Loucy (cell line): ENCODE results near the gene TTC21A.

Experiments used
- H2AFZ ChIP-seq: fragments of 200-600 bp; sonication (generic); 2 replicates; pipeline ENCODE4 v1.6.0; 2016; ENCODE audit warnings: antibody characterized with exemption, mild to moderate bottlenecking, low read length, moderate library complexity
- H3F3A ChIP-seq: fragments of 200-600 bp; 2 replicates; pipeline ENCODE4 v1.6.0; 2016; ENCODE audit warnings: antibody characterized with exemption, low read depth, mild to moderate bottlenecking
- H3K27me3 ChIP-seq: fragments of 200-600 bp; sonication (generic); 2 replicates; pipeline ENCODE4 v1.6.1; 2014; ENCODE audit warnings: low read length, mild to moderate bottlenecking; ENCODE audit not compliant: insufficient read depth, poor library complexity, severe bottlenecking
- H3K36me3 ChIP-seq: fragments of 200-600 bp; sonication (generic); 2 replicates; pipeline ENCODE4 v1.6.1; 2016; ENCODE audit warnings: low read length; ENCODE audit not compliant: insufficient read depth
- H3K4me1 ChIP-seq: fragments of 200-600 bp; sonication (generic); 2 replicates; pipeline ENCODE4 v1.5.1; 2014; ENCODE audit warnings: low read length, mild to moderate bottlenecking; ENCODE audit not compliant: insufficient read depth, poor library complexity, severe bottlenecking
- H3K4me2 ChIP-seq: fragments of 200-600 bp; sonication (generic); 2 replicates; pipeline ENCODE4 v1.6.0; 2014; ENCODE audit warnings: antibody characterized with exemption, low read length, low read depth, mild to moderate bottlenecking; ENCODE audit not compliant: poor library complexity, severe bottlenecking
- H3K4me3 ChIP-seq: fragments of 200-600 bp; sonication (generic); 2 replicates; pipeline ENCODE4 v1.5.1; 2014; ENCODE audit warnings: low read length, mild to moderate bottlenecking, mixed read lengths; ENCODE audit not compliant: poor library complexity, severe bottlenecking
- H3K79me2 ChIP-seq: fragments of 200-600 bp; sonication (generic); 2 replicates; pipeline ENCODE4 v1.6.1; 2014; ENCODE audit warnings: low read length; ENCODE audit not compliant: insufficient read depth
- H3K9ac ChIP-seq: fragments of 200-600 bp; sonication (generic); 2 replicates; pipeline ENCODE4 v1.6.0; 2014; ENCODE audit warnings: mild to moderate bottlenecking, low read depth, low read length, moderate library complexity; ENCODE audit not compliant: poor library complexity, severe bottlenecking
- H3K9me2 ChIP-seq: fragments of 200-600 bp; sonication (generic); replicated peaks from 2 replicates; pipeline ENCODE4 v1.6.1; 2016; ENCODE audit warnings: low read depth, low read length, mixed read lengths
- H3K9me3 ChIP-seq: fragments of 200-600 bp; sonication (generic); 2 replicates; pipeline ENCODE4 v1.6.1; 2014; ENCODE audit warnings: mild to moderate bottlenecking, antibody characterized with exemption, low read length, low read depth; ENCODE audit not compliant: insufficient read depth
- H4K20me1 ChIP-seq: fragments of 200-600 bp; sonication (generic); 2 replicates; pipeline ENCODE4 v1.6.0; 2014; ENCODE audit warnings: antibody characterized with exemption, low read length, mild to moderate bottlenecking; ENCODE audit not compliant: insufficient read depth, poor library complexity, severe bottlenecking
- CTCF ChIP-seq: fragments of 200-600 bp; sonication (generic); conservative IDR thresholded peaks from 2 replicates; pipeline ENCODE4 v1.5.1; 2014; ENCODE audit warnings: mild to moderate bottlenecking, antibody characterized with exemption, low read length
- EZH2phosphoT487 ChIP-seq: fragments of 200-600 bp; IDR thresholded peaks from 2 replicates; pipeline ENCODE4 v1.6.1; 2018; ENCODE audit warnings: antibody characterized with exemption, mild to moderate bottlenecking, moderate library complexity, borderline replicate concordance

Gene TTC21A

GRCh38 chr3:39164414-39164813 is 56.9 kb downstream of the TTC21A start:
- H3K4me3 ChIP-seq: no peak overlapping the region
- no peaks in the 10 kb centered on the region for H3K9me2 ChIP-seq
- no peaks in the 10 kb centered on the region for H3K79me2 ChIP-seq
- no peak overlapping the region for H3K9ac ChIP-seq
- H4K20me1 ChIP-seq: no peaks in the 10 kb centered on the region
- no peak for TF ChIP-seq EZH2phosphoT487
- TF ChIP-seq CTCF: no peak
- no peak overlapping the region for H2AFZ ChIP-seq
- no peaks in the 10 kb centered on the region for H3K9me3 ChIP-seq
- peaks cover 13% of the 10 kb centered on the region for H3K4me1 ChIP-seq
- no peaks in the 10 kb centered on the region for H3K36me3 ChIP-seq
- no peaks in the 10 kb centered on the region for H3K27me3 ChIP-seq
- H3K4me2 ChIP-seq: no peak overlapping the region
- no peaks in the 10 kb centered on the region for H3F3A ChIP-seq

- no peak overlapping the region for H2AFZ ChIP-seq
- H3K4me1 ChIP-seq: peaks cover 13% of the 10 kb centered on the region
- no peaks in the 10 kb centered on the region for H4K20me1 ChIP-seq
- H3K4me3 ChIP-seq: no peak overlapping the region
- no peaks in the 10 kb centered on the region for H3K9me3 ChIP-seq
- no peaks in the 10 kb centered on the region for H3K79me2 ChIP-seq
- no peak overlapping the region for H3K9ac ChIP-seq
- H3K27me3 ChIP-seq: no peaks in the 10 kb centered on the region
- no peak for TF ChIP-seq EZH2phosphoT487
- no peak for TF ChIP-seq CTCF
- H3F3A ChIP-seq: no peaks in the 10 kb centered on the region
- no peaks in the 10 kb centered on the region for H3K9me2 ChIP-seq
- no peaks in the 10 kb centered on the region for H3K36me3 ChIP-seq
- H3K4me2 ChIP-seq: no peak overlapping the region
Measured at GRCh38 chr3:39165518-39165917, 58.0 kb downstream of the TTC21A start.

GRCh38 chr3:39166134-39166710 is 58.7 kb downstream of the TTC21A start:
- no peaks in the 10 kb centered on the region for H3K27me3 ChIP-seq
- peak overlapping the region; percentile 7; the same call in 1 of the 2 replicates for H2AFZ ChIP-seq
- no peaks in the 10 kb centered on the region for H3K9me2 ChIP-seq
- H3K9me3 ChIP-seq: no peaks in the 10 kb centered on the region
- H3K9ac ChIP-seq: no peak overlapping the region
- H3K4me1 ChIP-seq: peaks cover 13% of the 10 kb centered on the region
- H3K4me3 ChIP-seq: no peak overlapping the region
- H4K20me1 ChIP-seq: no peaks in the 10 kb centered on the region
- TF ChIP-seq CTCF (peak; percentile 40), EZH2phosphoT487 (no peak)
- H3K79me2 ChIP-seq: no peaks in the 10 kb centered on the region
- no peaks in the 10 kb centered on the region for H3K36me3 ChIP-seq
- H3K4me2 ChIP-seq: peak overlapping the region; percentile 22
- no peaks in the 10 kb centered on the region for H3F3A ChIP-seq
